C4-2B (cell line): ENCODE measurements around the gene CCDC85C.

Experiments used
- ZFX ChIP-seq: fragments of 450-650 bp; IDR thresholded peaks from 2 replicates; pipeline ENCODE4 v1.6.1; 2017
- TF ChIP-seq, protein P1 (sequence below): fragments of 450-650 bp; conservative IDR thresholded peaks from 2 replicates; pipeline ENCODE4 v1.5.1; 2017; ENCODE audit warnings: mild to moderate bottlenecking

- TF ChIP-seq, protein P1, sequence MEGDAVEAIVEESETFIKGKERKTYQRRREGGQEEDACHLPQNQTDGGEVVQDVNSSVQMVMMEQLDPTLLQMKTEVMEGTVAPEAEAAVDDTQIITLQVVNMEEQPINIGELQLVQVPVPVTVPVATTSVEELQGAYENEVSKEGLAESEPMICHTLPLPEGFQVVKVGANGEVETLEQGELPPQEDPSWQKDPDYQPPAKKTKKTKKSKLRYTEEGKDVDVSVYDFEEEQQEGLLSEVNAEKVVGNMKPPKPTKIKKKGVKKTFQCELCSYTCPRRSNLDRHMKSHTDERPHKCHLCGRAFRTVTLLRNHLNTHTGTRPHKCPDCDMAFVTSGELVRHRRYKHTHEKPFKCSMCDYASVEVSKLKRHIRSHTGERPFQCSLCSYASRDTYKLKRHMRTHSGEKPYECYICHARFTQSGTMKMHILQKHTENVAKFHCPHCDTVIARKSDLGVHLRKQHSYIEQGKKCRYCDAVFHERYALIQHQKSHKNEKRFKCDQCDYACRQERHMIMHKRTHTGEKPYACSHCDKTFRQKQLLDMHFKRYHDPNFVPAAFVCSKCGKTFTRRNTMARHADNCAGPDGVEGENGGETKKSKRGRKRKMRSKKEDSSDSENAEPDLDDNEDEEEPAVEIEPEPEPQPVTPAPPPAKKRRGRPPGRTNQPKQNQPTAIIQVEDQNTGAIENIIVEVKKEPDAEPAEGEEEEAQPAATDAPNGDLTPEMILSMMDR, result no peak
- no peak for TF ChIP-seq ZFX
Observed at GRCh38 chr14:99540196-99541032, 63.6 kb downstream of the CCDC85C start.
